ENCODE measurements around the gene RNU6-9.
"Not testable (repeated sequence)": the region's sequence is repeated elsewhere in the genome, so short reads cannot be mapped to it uniquely, and the experiment has no call there.

RNU6-9 gene

DNA sequence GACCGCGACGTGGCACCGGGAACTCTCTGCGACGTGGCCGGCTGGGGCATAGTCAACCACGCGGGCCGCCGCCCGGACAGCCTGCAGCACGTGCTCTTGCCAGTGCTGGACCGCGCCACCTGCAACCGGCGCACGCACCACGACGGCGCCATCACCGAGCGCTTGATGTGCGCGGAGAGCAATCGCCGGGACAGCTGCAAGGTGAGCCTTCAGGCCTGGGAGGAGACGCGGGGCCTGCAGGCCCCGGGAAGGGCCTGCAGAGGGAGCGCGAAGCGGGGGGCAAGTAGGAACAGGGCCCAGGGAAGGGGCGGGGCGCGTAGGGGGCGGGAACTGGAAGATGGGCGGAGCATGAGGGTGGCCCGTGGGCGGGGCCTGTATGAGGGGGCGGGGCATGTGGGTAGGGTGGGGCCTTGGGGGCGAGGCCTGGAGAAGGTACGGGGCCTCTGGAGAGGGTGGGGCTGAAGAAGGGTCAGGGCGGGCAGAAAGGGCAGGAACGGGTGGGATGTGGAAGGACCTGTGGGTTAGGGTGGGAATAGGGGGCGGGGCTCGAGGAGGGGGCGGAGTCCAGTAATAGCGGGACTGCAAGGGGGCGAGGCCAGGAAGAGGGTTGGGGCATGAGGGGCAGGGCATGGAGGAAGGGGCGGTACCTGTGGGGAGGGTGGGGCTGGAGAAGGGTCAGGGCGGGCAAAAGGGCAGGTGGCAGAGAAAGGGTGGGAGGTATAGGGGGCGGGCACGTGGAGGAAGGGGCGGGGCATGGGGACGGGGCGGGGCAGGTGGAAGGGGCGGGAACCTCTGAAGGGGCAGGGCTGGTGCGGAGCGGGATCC is 31.3 kb upstream of the RNU6-9 start:
- DNase-seq: no peak

- no peak for DNase-seq
Measured at GRCh38 chr19:862581-863314, 30.5 kb upstream of the RNU6-9 start.

DNA sequence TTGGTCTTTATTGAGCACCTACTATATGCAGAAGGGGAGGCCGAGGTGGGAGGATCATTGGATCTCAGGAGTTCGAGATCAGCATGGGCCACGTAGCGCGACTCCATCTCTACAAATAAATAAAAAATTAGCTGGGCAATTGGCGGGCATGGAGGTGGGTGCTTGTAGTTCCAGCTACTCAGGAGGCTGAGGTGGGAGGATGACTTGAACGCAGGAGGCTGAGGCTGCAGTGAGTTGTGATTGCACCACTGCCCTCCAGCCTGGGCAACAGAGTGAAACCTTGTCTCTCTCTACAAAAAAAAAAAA is 30.0 kb upstream of the RNU6-9 start:
- DNase-seq: no peak

- DNase-seq: no peak
Measured at GRCh38 chr19:866769-867300, 26.4 kb upstream of the RNU6-9 start.

DNA sequence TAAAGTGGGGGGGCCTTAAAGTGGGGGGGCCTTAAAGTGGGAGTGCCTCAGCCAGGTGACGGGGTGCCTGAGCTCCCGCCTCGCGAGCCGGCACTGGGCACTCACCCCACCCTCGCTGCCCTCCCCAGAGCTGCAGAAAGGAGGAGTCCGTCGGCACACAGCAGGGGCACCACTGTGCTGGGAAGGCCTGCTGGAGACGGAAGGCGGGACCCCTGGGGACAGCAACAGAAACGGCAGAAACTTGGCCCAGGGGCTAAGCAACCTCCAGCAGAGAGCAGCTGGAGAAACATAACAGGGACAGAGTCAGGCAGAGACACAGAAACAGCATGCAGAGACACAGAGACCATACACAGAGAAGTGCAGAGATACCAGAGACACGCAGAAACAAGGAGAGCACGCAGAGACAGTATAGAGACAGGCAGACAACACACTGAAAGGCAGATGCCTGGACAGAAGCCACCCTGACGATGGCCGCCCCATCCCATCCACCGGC is 25.9 kb upstream of the RNU6-9 start:
- peak; percentile 41 to 72 for DNase-seq

DNA sequence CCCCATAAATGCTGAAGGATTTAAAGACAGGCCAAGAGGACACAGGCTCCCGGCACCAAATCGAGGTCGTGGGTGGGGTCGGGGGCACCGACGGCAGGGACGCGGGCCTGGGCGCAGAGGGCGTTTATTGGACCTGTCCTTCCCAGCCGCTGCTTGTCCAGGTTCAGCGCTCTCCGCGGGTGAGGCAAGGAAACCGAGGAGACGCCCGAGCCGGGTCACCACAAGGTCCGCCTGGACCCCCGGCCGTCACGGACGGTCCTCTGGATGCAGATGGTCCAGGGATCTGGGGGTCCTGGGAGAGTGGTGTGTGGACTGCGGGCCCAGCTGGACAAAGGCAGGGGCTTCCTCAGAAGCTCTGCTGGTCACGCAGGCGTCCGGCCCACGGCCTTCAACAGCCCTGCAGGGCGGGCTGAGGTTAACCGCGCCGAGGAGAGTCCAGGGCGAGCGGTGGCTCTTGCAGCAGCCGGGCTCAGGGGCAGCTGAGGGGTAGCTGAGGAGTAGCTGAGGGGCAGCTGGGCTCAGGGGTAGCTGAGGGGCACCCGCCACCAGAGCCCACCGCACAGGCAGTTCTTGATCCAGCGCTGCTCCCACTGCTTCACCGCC is 25.3 kb upstream of the RNU6-9 start:
- DNase-seq: no peak

- no peak for DNase-seq
Measured at GRCh38 chr19:868458-869244, 24.6 kb upstream of the RNU6-9 start.

DNA sequence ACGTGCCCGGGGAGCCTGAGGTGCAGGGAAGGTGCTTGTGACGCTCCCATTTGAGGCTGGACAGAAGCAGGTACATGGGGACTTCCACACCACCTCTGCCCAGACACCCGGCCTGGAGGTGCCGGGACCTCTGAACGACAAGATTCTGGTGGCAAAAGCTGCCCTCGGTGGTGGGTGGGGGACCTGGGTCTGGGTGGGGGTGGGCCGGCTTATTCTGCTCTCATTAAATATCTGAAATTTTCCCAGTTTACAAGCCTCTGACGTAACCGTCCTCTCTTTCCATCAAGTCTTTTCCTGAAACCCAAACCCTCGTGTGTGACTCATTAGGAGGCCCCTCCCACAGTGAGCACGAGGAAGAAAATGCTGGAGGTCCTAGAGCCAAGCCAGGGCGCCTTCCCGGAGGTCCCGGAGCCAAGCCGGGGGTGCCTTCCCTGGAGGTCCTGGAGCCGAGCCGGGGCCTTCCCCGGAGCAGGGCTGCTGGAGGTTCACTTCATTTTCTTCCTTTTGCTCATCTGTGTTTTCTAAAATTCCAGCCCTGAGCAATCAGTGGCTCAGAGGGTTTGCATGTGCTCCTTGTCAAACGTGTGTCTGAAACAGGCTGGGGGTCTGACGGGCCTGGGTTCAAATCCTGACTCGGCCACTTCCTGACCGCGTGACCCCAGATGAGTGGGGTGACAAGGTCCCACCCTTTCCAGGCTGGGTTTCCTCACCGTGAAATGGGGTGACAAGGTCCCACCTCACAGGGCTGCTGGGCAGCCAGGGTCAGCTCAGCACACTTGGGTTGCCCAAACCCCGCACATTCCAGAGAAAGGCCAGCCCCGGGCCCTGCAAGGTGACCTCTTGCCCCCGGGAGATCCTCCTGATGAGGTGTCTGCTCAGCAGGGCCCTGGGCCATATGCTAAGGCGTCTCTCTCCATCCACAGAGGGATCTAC is 23.8 kb upstream of the RNU6-9 start:
- DNase-seq: no peak

DNA sequence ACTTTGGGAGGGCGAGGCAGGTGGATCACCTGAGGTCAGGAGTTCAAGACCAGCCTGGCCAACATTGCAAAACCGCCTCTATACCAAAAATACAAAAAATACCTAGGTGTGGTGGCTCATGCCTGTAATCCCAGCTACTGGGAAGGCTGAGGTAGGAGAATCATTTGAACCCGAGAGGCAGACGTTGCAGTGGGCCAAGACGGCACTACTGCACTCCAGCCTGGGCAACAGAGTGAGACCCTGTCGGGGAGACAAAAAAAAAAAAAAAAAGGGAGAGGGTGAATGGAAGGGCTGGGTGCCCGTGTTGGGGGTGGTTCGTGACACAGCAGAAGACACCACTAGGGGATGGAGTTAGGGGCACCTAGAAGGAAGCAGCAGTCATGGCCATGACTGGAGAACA is 23.0 kb upstream of the RNU6-9 start:
- DNase-seq: no peak

- DNase-seq: peak; percentile 63 to 85
Measured at GRCh38 chr19:870963-871401, 22.3 kb upstream of the RNU6-9 start.

DNA sequence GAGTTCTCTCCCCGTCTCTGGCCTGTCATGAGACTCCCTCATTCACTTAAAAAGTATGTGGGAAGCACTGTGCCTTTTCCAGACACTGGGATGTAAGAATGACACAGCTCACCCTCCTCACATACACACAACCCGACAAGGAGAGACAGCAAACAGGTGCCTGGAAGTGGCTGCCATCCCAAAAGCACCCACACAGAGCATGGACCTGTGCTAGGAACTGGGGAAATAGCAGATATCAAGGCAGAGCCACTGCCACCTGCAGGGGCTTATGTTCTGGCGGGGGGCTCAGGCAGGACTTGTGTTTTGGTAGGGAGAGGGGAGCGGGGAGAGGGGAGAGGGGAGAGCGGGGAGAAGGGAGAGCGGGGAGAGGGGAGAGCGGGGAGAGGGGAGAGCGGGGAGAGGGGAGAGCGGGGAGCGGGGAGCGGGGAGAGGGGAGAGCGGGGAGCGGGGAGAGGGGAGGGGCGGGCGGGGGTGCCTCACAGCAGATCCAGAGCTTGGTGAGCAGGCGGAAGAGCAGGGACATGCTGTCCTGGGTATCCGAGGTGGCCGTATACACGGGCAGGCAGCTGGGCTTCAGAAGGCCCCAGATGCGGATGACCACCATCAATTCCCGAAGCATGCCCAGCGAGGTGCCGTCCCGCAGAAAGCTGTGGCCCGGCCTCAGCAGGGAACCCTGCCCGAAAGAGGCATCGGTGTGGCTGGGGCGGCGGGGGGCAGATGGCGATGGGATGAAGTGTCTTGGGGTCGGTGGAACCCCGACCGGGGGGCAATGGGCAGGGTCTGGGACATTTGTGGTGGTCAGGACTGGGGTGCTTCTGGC is 21.6 kb upstream of the RNU6-9 start:
- no peak for DNase-seq

GRCh38 chr19:872266-872951 is 20.9 kb upstream of the RNU6-9 start:
- DNase-seq: no peak

DNA sequence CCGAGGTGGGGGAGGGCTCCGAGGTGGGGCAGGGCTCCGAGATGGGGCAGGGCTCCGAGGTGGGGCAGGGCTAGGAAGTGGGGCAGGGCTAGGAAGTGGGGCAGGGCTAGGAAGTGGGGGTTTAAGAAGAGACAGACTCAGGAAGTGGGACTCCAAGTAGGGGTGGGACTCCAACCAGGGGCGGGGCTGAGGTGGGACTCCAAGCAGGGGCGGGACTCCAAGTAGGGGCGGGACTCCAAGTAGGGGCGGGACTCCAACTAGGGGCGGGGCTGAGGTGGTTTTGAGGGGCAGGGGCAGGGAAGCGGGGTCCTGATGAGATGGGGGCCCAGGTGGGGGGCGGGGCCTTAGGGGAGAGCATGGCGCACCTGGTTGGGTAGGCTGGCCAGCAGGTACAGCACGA is 20.2 kb upstream of the RNU6-9 start:
- no peak for DNase-seq

GRCh38 chr19:873561-874041 is 19.7 kb upstream of the RNU6-9 start:
- no peak for DNase-seq

DNA sequence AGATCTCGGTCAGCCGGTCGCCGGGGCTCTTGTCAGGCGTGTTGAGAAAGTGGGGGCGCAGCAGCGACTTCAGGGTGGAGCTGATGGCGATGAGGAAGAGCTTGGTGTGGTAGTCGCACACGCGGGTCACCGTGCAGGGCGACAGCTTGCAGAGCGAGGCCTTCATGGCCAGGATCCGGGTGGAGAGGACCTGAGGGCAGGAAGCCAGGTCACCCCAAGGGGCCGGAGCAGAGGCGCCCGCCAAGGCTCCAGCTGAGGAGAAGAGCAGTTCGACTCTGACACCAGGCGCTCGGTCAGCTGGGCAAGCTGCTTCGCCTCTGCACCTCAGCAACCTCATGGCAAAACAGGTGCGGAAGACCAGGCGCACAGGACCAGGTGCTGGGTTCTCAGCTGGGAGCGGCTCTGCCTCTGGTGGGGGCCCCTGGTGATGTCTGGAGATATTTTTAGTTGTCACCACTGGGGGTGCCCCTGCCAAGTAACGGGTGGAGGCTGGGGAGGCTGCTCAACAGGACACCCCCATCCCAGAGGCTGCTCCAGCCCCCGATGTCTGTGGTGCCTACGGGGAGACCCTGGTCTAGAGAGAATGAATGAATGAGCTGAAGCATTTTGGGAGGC is 17.9 kb upstream of the RNU6-9 start:
- DNase-seq: no peak

GRCh38 chr19:876089-876488 is 17.2 kb upstream of the RNU6-9 start:
- DNase-seq: no peak

- DNase-seq: no peak
Measured at GRCh38 chr19:876780-877314, 16.4 kb upstream of the RNU6-9 start.

DNA sequence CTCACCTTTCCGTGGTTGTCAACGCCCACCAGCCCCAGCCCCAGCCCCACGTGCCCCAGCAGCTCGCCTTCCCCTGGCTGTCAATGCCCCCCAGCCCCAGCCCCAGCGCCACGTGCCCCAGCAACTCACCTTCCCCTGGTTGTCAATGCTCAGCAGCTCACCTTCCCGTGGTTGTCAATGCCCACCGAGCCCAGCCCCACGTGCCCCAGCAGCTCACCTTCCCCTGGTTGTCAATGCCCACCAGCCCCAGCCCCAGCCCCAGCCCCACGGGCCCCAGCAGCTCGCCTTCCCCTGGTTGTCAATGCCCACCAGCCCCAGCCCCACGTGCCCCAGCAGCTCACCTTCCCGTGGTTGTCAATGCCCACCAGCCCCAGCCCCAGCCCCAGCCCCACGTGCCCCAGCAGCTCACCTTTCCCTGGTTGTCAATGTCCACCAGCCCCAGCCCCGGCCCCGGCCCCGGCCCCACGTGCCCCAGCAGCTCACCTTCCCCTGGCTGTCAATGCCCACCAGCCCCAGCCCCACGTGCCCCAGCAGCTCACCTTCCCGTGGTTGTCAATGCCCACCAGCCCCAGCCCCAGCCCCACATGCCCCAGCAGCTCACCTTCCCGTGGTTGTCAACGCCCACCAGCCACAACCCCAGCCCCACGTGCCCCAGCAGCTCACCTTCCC is 15.2 kb upstream of the RNU6-9 start:
- DNase-seq: not testable (repeated sequence)
